SH-SY5Y (cell line): Measurements from ENCODE around the gene ARHGEF16.

Experiments used
- GATA2 ChIP-seq: IDR thresholded peaks from 2 replicates; pipeline ENCODE4 v1.6.1; 2011; ENCODE audit warnings: mild to moderate bottlenecking, low read depth, low read length
- GATA3 ChIP-seq: IDR thresholded peaks from 2 replicates; pipeline ENCODE4 v1.6.1; 2011; ENCODE audit warnings: low read depth, mild to moderate bottlenecking, low read length, moderate library complexity

Gene ARHGEF16

DNA sequence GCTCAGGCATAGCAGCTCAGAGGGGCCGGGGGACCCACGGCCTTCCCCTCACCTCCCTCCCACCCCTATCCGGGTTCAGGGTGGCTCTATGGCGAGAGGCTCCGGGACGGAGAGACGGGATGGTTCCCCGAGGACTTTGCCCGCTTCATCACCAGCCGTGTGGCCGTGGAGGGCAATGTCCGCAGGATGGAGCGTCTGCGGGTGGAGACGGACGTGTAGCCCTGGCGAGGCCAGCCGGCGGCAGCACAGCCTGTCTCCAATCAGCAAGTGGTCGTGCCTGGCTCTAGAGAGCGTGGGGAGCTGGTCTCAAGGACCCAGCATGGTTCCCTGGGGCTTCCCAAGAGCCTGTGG, 25.9 kb downstream of the ARHGEF16 start:
- TF ChIP-seq GATA2 (no peak), GATA3 (no peak)

GRCh38 chr1:3481046-3481445, 26.6 kb downstream of the ARHGEF16 start:
- no peak for TF ChIP-seq GATA2
- no peak for TF ChIP-seq GATA3

- no peak for TF ChIP-seq GATA2
- TF ChIP-seq GATA3, result no peak
These were observed 27.4 kb downstream of the ARHGEF16 start for GRCh38 chr1:3481836-3482375.

DNA sequence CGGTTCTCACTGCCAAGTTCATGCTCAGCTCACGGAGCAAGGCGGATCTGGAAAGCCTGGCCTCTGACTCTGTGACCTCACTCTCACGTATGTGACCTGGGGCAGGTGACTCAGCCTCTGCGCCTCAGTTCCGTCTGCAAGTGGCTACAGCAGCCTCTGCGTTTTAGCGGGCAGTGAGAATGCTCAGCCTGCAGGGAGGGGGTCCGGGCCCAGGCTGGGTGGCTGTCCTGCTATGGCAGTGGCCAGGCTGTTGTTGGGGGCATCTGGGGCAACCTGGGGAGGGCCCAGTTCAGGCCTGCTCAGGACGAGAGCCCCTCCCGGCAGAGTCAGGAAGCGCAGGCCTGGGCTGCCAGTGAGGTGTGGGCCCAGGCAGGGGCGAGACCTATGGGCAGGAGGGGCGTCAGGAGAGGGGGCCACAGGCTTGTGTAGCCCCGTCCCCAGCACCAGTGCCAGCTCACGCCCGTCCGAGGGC, 27.9 kb downstream of the ARHGEF16 start:
- TF ChIP-seq GATA2 (no peak), GATA3 (no peak)

DNA sequence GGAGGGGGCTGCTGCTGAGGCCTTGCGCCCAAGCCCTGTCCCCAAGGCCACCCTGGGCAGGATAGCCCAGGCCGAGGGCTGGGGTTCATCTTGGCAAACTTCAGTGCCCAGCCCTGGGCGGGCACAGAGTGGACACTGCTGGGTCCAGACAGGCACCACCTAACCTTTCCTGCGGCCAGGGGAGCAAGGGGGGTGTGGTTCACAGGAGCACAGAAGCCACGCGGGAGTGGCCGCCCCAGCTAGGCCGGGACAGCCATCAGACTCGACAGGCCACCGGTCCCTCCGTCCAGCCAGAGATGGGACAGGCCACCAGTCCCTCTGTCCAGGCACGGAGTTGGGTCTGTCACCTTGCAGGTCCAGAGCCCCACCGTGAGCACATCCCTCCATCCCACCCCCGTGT, 28.9 kb downstream of the ARHGEF16 start:
- TF ChIP-seq GATA2, result no peak

DNA sequence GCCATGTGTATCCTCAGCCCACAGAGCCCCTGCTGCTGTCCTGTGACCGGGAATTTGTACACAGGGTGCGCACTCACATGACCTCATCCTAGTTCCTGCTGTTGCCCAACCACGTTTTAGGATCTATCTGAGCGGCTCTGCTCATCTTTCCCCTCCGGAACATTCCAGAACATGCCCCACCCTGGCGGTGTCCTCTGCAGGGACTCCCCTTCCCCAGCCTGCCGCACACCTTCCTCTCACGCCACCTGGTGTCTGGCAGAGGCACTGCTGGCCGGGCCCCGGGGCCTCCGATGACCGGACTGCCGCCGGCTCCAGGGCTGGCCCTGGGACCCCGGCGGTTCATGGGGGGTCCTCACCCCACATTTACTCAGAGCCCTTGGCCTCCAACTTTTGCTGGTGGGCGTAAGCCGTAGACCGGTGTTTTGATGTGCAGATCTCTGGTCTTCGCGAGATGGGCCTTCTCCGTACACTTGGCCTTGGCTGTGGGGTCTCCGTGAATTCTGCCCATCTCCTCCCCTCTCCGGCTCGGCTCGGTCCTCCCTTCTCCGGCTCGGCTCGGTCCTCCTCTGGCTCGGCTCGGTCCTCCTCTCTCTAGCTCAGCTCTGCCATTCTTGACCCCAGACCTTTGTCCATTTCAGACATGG, 29.5 kb downstream of the ARHGEF16 start:
- no peak for TF ChIP-seq GATA2
- TF ChIP-seq GATA3, result no peak

GRCh38 chr1:3485016-3485415, 30.6 kb downstream of the ARHGEF16 start:
- TF ChIP-seq GATA2 (no peak), GATA3 (no peak)

GRCh38 chr1:3488432-3488831, 34.0 kb downstream of the ARHGEF16 start:
- TF ChIP-seq GATA3 (no peak), GATA2 (no peak)

- TF ChIP-seq GATA2 (no peak), GATA3 (no peak)
These were observed 35.7 kb downstream of the ARHGEF16 start for GRCh38 chr1:3490046-3490745.

GRCh38 chr1:3491291-3492246, 37.1 kb downstream of the ARHGEF16 start:
- no peak for TF ChIP-seq GATA2
- TF ChIP-seq GATA3, result no peak

GRCh38 chr1:3492545-3493246, 38.2 kb downstream of the ARHGEF16 start:
- no peak for TF ChIP-seq GATA3

DNA sequence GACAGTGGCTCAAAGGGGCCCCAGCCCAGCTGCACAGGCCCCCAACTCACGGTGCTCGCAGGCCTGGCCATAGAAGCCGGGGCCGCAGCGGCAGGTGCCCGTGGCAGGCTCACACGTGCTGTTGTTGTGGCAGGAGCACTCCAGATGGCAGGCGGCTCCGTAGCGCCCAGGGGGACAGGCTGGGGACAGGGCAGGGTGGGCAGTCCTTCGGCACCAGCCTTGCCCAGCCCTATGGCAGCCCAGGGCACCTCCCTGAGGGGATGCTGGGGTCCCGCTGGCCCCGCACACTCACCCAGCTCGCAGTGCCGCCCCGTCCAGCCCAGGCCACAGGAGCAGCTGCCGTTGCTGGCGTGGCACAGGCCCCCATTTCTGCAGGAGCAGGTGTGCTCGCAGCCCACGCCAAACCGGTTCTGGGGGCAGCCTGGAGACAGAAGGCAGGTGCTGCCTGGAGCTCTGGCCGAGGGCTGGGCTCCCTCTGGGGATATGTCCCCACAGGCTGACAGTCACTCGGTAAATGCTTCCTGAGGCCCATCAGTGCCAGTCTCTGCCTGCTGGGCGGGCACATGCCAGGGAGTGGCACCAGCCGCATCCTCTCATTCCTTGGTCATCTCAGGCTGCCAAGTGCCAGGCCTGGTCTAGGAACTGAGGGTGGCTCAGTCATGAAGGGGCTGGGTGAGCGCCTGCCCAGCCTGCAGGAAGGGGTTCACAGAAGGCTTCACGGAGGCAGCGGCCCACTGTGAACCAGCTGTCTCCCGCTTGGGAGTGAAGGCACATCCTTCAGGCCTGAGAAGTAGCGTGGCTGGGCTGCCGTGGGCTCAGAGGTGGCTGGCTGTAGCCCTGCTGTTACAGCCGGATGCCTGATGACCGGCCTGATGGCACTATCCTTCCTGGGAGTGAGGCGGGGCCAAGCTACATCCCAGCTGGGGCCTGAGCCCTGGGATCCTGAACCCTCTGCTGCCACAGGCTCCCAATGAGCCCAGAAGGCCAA, 40.1 kb downstream of the ARHGEF16 start:
- TF ChIP-seq GATA3 (no peak), GATA2 (no peak)
